H1 (cell line): ENCODE measurements around the gene LRRC4C. TPM values are rescaled to one million over a fixed set of nuclear protein-coding genes. Genes with fewer than 3 reads are reported as not detected.
A peak's percentile ranks its signal among the peaks of the same experiment; 100 is the strongest.

Source experiments
- CTCF ChIA-PET: fragments of 300-600 bp; sonication (Branson Sonifier 250); formaldehyde crosslinking; loops from one replicate; lab custom pipeline; 2021; ENCODE audit not compliant: partially characterized antibody; lab: Charles Lee
- POLR2A ChIA-PET: fragments of 300-600 bp; sonication (Branson Sonifier 250); formaldehyde crosslinking; loops from one replicate; lab custom pipeline; 2021; ENCODE audit warnings: inconsistent platforms; ENCODE audit not compliant: partially characterized antibody; lab: Charles Lee
- DNase-seq, 2 experiments: peaks; one replicate each; pipeline versions ENCODE4 v3.0.0 to v3.0.0-alpha.2; 2010 to 2022; ENCODE audit warnings: low spot score in 2 of 2, low read depth in 1 of 2, mixed read lengths in 1 of 2
- FAIRE-seq: peaks from 2 replicates; lab custom pipeline; 2011; peaks lifted over from hg19 to GRCh38; lab: Jason Lieb, UNC
- H2AFZ ChIP-seq: 2 replicates; pipeline ENCODE4 v1.8.1; 2012; ENCODE audit warnings: low read length, inconsistent platforms
- H2AK5ac ChIP-seq: 2 replicates; pipeline ENCODE4 v1.6.1; 2013; ENCODE audit warnings: low read depth, low read length
- H2BK120ac ChIP-seq: replicated peaks from 2 replicates; pipeline ENCODE3; 2013; ENCODE audit warnings: low read depth, low read length, inconsistent platforms
- H2BK12ac ChIP-seq: 2 replicates; pipeline ENCODE4 v1.6.1; 2013; ENCODE audit warnings: low read depth, low read length
- H2BK15ac ChIP-seq: 2 replicates; pipeline ENCODE4 v1.6.1; 2013; ENCODE audit warnings: low read length
- H2BK20ac ChIP-seq: 2 replicates; pipeline ENCODE4 v1.6.1; 2013; ENCODE audit warnings: low read length
- H2BK5ac ChIP-seq: 2 replicates; pipeline ENCODE4 v1.6.1; 2013; ENCODE audit warnings: low read depth, low read length
- H3K14ac ChIP-seq: 2 replicates; pipeline ENCODE4 v1.6.1; 2013; ENCODE audit warnings: inconsistent platforms; ENCODE audit not compliant: insufficient read length
- H3K18ac ChIP-seq: 2 replicates; pipeline ENCODE4 v1.6.1; 2013; ENCODE audit warnings: low read length; ENCODE audit errors: extremely low read depth
- H3K23ac ChIP-seq: 2 replicates; pipeline ENCODE4 v1.6.1; 2013; ENCODE audit warnings: inconsistent platforms; ENCODE audit not compliant: insufficient read length
- H3K23me2 ChIP-seq: 2 replicates; pipeline ENCODE4 v1.6.1; 2013; ENCODE audit warnings: low read depth, low read length
- H3K27ac ChIP-seq: 2 replicates; pipeline ENCODE4 v1.6.1; 2011; ENCODE audit warnings: low read depth, low read length, inconsistent platforms
- H3K27me3 ChIP-seq, 4 experiments: replicated peaks in 1 of 4; 1 replicate in 1 of 4; 2 replicates in 3 of 4; pipeline versions ENCODE4 v1.6.1 to v1.8.1; 2011 to 2013; ENCODE audit warnings: low read length in 3 of 4, mild to moderate bottlenecking in 3 of 4, inconsistent platforms in 2 of 4, mixed read lengths in 2 of 4, moderate library complexity in 1 of 4; ENCODE audit not compliant: control insufficient read depth in 3 of 4, insufficient read depth in 3 of 4; ENCODE audit errors: extremely low read depth in 1 of 4
- H3K36me3 ChIP-seq, 4 experiments: 2 replicates each; pipeline versions ENCODE4 v1.6.1 to v1.8.1; 2011 to 2013; ENCODE audit warnings: mild to moderate bottlenecking in 4 of 4, low read length in 3 of 4, moderate library complexity in 2 of 4, control low read depth in 1 of 4, inconsistent platforms in 1 of 4; ENCODE audit not compliant: insufficient read depth in 4 of 4, control insufficient read depth in 2 of 4
- H3K4ac ChIP-seq: replicated peaks from 2 replicates; pipeline ENCODE3; 2013; ENCODE audit warnings: low read length, low read depth, mixed read lengths, inconsistent platforms; ENCODE audit not compliant: insufficient read length
- H3K4me1 ChIP-seq, 4 experiments: replicated peaks in 1 of 4; 1 replicate in 1 of 4; 2 replicates in 3 of 4; pipeline versions ENCODE4 v1.6.1 to v1.8.1; 2011 to 2013; ENCODE audit warnings: low read length in 3 of 4, inconsistent platforms in 2 of 4, mixed read lengths in 1 of 4; ENCODE audit not compliant: insufficient read depth in 4 of 4, control insufficient read depth in 3 of 4
- H3K4me2 ChIP-seq, 2 experiments: 2 replicates each; pipeline versions ENCODE4 v1.6.1 to v1.8.1; 2011 to 2013; ENCODE audit warnings: low read depth in 2 of 2, low read length in 2 of 2, control low read depth in 1 of 2, inconsistent platforms in 1 of 2, mild to moderate bottlenecking in 1 of 2; ENCODE audit not compliant: insufficient read depth in 1 of 2
- H3K4me3 ChIP-seq, 4 experiments: fragments of 200-600, 300-600 bp in 1 of 4; sonication (generic), shearing (Covaris generic), sonication (Bioruptor Twin) in 1 of 4; 2 replicates each; pipeline versions ENCODE4 v1.5.1 to v1.8.1; 2011 to 2016; ENCODE audit warnings: low read length in 4 of 4, low read depth in 3 of 4, control low read depth in 2 of 4, inconsistent platforms in 2 of 4, mild to moderate bottlenecking in 2 of 4, mixed read lengths in 1 of 4, moderate library complexity in 1 of 4; ENCODE audit not compliant: insufficient read depth in 2 of 4; ENCODE audit errors: extremely low read depth in 1 of 4
- H3K56ac ChIP-seq: replicated peaks from 2 replicates; pipeline ENCODE3; 2013; ENCODE audit warnings: low read depth, mild to moderate bottlenecking, mixed read lengths, low read length, inconsistent platforms; ENCODE audit not compliant: insufficient read length
- H3K79me1 ChIP-seq: 2 replicates; pipeline ENCODE4 v1.6.1; 2013; ENCODE audit warnings: low read depth, low read length, control low read depth
- H3K79me2 ChIP-seq, 2 experiments: 2 replicates each; pipeline versions ENCODE4 v1.6.1 to v1.8.1; 2012 to 2013; ENCODE audit warnings: low read length in 2 of 2, mild to moderate bottlenecking in 2 of 2, inconsistent platforms in 1 of 2; ENCODE audit not compliant: insufficient read depth in 2 of 2, control insufficient read depth in 1 of 2
- H3K9ac ChIP-seq, 4 experiments: replicated peaks in 1 of 4; 1 replicate in 1 of 4; 2 replicates in 3 of 4; pipeline versions ENCODE4 v1.6.1 to v1.8.1; 2011 to 2013; ENCODE audit warnings: low read depth in 3 of 4, low read length in 3 of 4, control low read depth in 2 of 4, mild to moderate bottlenecking in 2 of 4, moderate library complexity in 2 of 4, inconsistent platforms in 1 of 4; ENCODE audit errors: extremely low read depth in 1 of 4
- H3K9me3 ChIP-seq, 2 experiments: 2 replicates each; pipeline versions ENCODE4 v1.6.1 to v1.8.1; 2012 to 2013; ENCODE audit warnings: mild to moderate bottlenecking in 2 of 2, moderate library complexity in 2 of 2, control low read depth in 1 of 2, inconsistent platforms in 1 of 2, low read depth in 1 of 2, low read length in 1 of 2, mixed read lengths in 1 of 2; ENCODE audit not compliant: insufficient read depth in 2 of 2
- H4K20me1 ChIP-seq, 2 experiments: replicated peaks in 1 of 2; 2 replicates each; pipeline versions ENCODE3 to v1.8.1; 2011 to 2013; ENCODE audit warnings: inconsistent platforms in 2 of 2, low read length in 2 of 2, mild to moderate bottlenecking in 1 of 2; ENCODE audit not compliant: insufficient read depth in 2 of 2, control insufficient read depth in 1 of 2
- H4K5ac ChIP-seq: 2 replicates; pipeline ENCODE4 v1.6.1; 2013; ENCODE audit warnings: low read length, low read depth, mixed read lengths, inconsistent platforms; ENCODE audit not compliant: insufficient read length
- H4K8ac ChIP-seq: 2 replicates; pipeline ENCODE4 v1.8.0; 2013; ENCODE audit warnings: mild to moderate bottlenecking, moderate library complexity, low read length, inconsistent platforms; ENCODE audit not compliant: insufficient read depth; ENCODE audit errors: extremely low read depth
- H4K91ac ChIP-seq: replicated peaks from 2 replicates; pipeline ENCODE3; 2013; ENCODE audit warnings: low read length, mixed read lengths, inconsistent platforms; ENCODE audit not compliant: insufficient read length
- CREB1 ChIP-seq: IDR thresholded peaks from 2 replicates; pipeline ENCODE4 v1.6.1; 2012; ENCODE audit warnings: inconsistent platforms
- KDM5A ChIP-seq: fragments of 200-600 bp; IDR thresholded peaks from 2 replicates; pipeline ENCODE4 v1.7.1; 2012; ENCODE audit warnings: mild to moderate bottlenecking, low read length, inconsistent platforms, mixed read lengths
- TAF1 ChIP-seq: IDR thresholded peaks from 2 replicates; pipeline ENCODE4 v1.6.1; 2011; ENCODE audit warnings: mild to moderate bottlenecking, low read depth, low read length
- TEAD4 ChIP-seq: IDR thresholded peaks from 2 replicates; pipeline ENCODE4 v1.6.1; 2012; ENCODE audit warnings: low read depth, low read length, inconsistent platforms, mixed read lengths
- polyA plus RNA-seq, 7 experiments: library from polyadenylated mRNA; depleted of rRNA in 3 of 7; stranded (reverse) in 5 of 7; unstranded in 2 of 7; fragments of >200 nt in 5 of 7; fragments of 200-250 nt in 2 of 7; gene quantifications; 1 replicate in 5 of 7; 2 replicates in 1 of 7; 4 replicates in 1 of 7; pipeline versions ENCODE4 v1.2.1 to v1.2.3, GENCODE V29; 2011 to 2013; ENCODE audit warnings: missing spikeins in 2 of 7, mixed read lengths in 2 of 7
- total RNA-seq: library from RNA; stranded (reverse); fragmentation: NEBNext Ultra II Directional; extraction: Animal tissue kit (Norgen Biotek cat#: 25700); gene quantifications from 2 replicates; pipeline ENCODE4 v1.2.1, GENCODE V29; 2021

The LRRC4C gene
- total and polyA plus RNA-seq, 2 of the 8 experiments (the other 6 are each of a cell fraction or from before 2014, with no cell fraction given): 0.23 to 2.2 TPM

GRCh38 chr11:41392596-41392995 is 66.9 kb downstream of the LRRC4C start:
- Histone ChIP-seq H2BK20ac (no peak overlapping the region), H3K27ac (no peak overlapping the region), H3K4me3 (peak overlapping the region in 1 of 4 experiments; percentile 14; a peak in 1 of 8 replicates), H3K18ac (no peak overlapping the region), H2BK120ac (peak overlapping the region; percentile 34), H4K91ac (no peak overlapping the region), H3K27me3 (no peaks in the 10 kb centered on the region), H3K4ac (no peak overlapping the region), H3K9ac (no peak overlapping the region), H3K79me2 (no peaks in the 10 kb centered on the region), H2BK5ac (peak overlapping the region; percentile 79; the same call in 1 of the 2 replicates), H3K79me1 (no peaks in the 10 kb centered on the region), H4K5ac (no peak overlapping the region), H3K23me2 (no peaks in the 10 kb centered on the region), H3K56ac (no peak overlapping the region), H3K36me3 (no peaks in the 10 kb centered on the region), H4K20me1 (no peaks in the 10 kb centered on the region), H3K9me3 (no peaks in the 10 kb centered on the region), H2AFZ (no peak overlapping the region), H3K4me2 (peak overlapping the region; percentile 24 to 60; a peak in 3 of 4 replicates), H2BK12ac (no peak overlapping the region; the same call in 1 of the 2 replicates), H3K4me1 (peaks cover 0 to 26% (median 15%) of the 10 kb centered on the region in 4 experiments; a peak in 5 of 7 replicates), H2AK5ac (no peak overlapping the region), H3K14ac (no peak overlapping the region), H3K23ac (no peak overlapping the region), H4K8ac (no peak overlapping the region), H2BK15ac (no peak overlapping the region)
- ChIA-PET CTCF (interaction anchor here (0.7 to 2.1 kb wide), 2 partner anchors 83 to 328 kb away, joined by 3 to 6 read pairs; no protein-coding TSS in a partner anchor), POLR2A (no interaction called here)
- DNase-seq: no peak
- peak; percentile 69 for FAIRE-seq
- TF ChIP-seq TEAD4: peak; percentile 96
- no peak for TF ChIP-seq TAF1
- no peak for TF ChIP-seq CREB1
- no peak for TF ChIP-seq KDM5A
